A673 (cell line): ENCODE results near the gene GRIP1. TPM values are rescaled to one million over a fixed set of nuclear protein-coding genes. Genes with fewer than 3 reads are reported as not detected.

Experiments
- BruUV-seq: library from RNA; stranded (reverse); fragments of 400-500 nt; replicated peaks from 2 replicates; lab custom pipeline; 2021; lab: Mats Ljungman, UMichigan
- CTCF ChIA-PET: fragments of 300-600 bp; sonication (Branson Sonifier 250); formaldehyde crosslinking; loops from one replicate; lab custom pipeline; 2022; ENCODE audit warnings: antibody characterized with exemption; lab: Charles Lee
- POLR2A ChIA-PET: fragments of 300-600 bp; sonication (Branson Sonifier 250); formaldehyde crosslinking; loops from one replicate; lab custom pipeline; 2022; ENCODE audit warnings: antibody characterized with exemption; ENCODE audit not compliant: low non-redundant PET; lab: Charles Lee
- DNase-seq: peaks from one replicate; pipeline ENCODE4 v3.0.0-alpha.2; 2015; ENCODE audit warnings: low spot score
- H3K27ac ChIP-seq: fragments of 200-600 bp; sonication (generic); 2 replicates; pipeline ENCODE4 v1.5.1; 2016; ENCODE audit warnings: mixed run types, low read depth, mild to moderate bottlenecking, mixed read lengths, antibody characterized with exemption, low read length; ENCODE audit not compliant: poor library complexity, severe bottlenecking
- H3K27me3 ChIP-seq: fragments of 200-600 bp; sonication (generic); replicated peaks from 2 replicates; pipeline ENCODE4 v1.6.1; 2017; ENCODE audit warnings: mixed run types, low read depth, mild to moderate bottlenecking, mixed read lengths, antibody characterized with exemption, low read length; ENCODE audit not compliant: insufficient read depth, poor library complexity
- H3K36me3 ChIP-seq: fragments of 200-600 bp; sonication (generic); 2 replicates; pipeline ENCODE4 v1.6.1; 2016; ENCODE audit warnings: mixed run types, mild to moderate bottlenecking, mixed read lengths, antibody characterized with exemption, low read length; ENCODE audit not compliant: insufficient read depth, poor library complexity, severe bottlenecking
- H3K4me1 ChIP-seq: fragments of 200-600 bp; sonication (generic); 2 replicates; pipeline ENCODE4 v1.6.1; 2017; ENCODE audit warnings: mixed run types, mild to moderate bottlenecking, mixed read lengths, antibody characterized with exemption, low read length; ENCODE audit not compliant: insufficient read depth, poor library complexity, severe bottlenecking
- H3K4me3 ChIP-seq: fragments of 200-600 bp; sonication (generic); 2 replicates; pipeline ENCODE4 v1.5.1; 2016; ENCODE audit warnings: low read depth, mixed run types, mild to moderate bottlenecking, mixed read lengths, low read length; ENCODE audit not compliant: poor library complexity, severe bottlenecking
- H3K9me3 ChIP-seq: fragments of 200-600 bp; sonication (generic); 2 replicates; pipeline ENCODE4 v1.6.1; 2016; ENCODE audit warnings: mixed run types, low read depth, mild to moderate bottlenecking, mixed read lengths, antibody characterized with exemption, low read length; ENCODE audit not compliant: poor library complexity, severe bottlenecking
- EZH2 ChIP-seq: fragments of 200-600 bp; sonication (generic); IDR thresholded peaks from 2 replicates; pipeline ENCODE4 v1.6.1; 2017; ENCODE audit warnings: borderline replicate concordance, low read depth, mild to moderate bottlenecking, mixed read lengths, antibody characterized with exemption, low read length; ENCODE audit not compliant: poor library complexity, severe bottlenecking
- intact Hi-C: fragments of 100-400 bp; cut with micrococcal nuclease; formaldehyde crosslinking; loops from one replicate; pipeline ENCODE4 v1.10.0; 2022; ENCODE audit not compliant: unreplicated experiment
- total RNA-seq: library from RNA; stranded (reverse); gene quantifications from 2 replicates; pipeline ENCODE4 v1.2.3, GENCODE V29; 2021
- TF ChIP-seq, protein P1 (sequence below): fragments of 300-800, 200-600 bp; sonication (generic); conservative IDR thresholded peaks from 2 replicates; pipeline ENCODE4 v1.5.1; 2017; ENCODE audit warnings: low read depth, mild to moderate bottlenecking, antibody characterized with exemption, low read length, moderate library complexity, mixed read lengths

GRIP1 gene
- total RNA-seq, 1 experiment from 2014 or later, result 3.6 TPM

DNA sequence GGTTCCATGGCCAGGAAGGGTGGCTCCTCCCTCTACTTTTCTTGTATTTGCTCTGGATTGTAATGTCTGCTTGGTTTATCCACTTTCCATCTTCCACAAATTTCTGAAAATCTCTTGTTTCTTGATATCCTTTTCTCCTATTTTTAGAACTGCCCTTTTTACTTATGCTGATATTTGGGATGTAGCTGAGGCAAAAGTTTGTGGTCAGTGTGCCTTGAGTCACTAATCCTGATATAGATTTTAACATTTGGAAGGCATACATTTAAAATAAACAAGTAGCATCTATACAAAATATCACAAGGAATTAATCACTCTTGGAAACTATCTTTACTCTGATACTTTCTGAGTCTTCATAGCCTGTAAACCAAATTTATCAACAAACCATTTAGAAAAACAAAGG, 11.0 kb downstream of the GRIP1 start:
- H3K4me3 ChIP-seq, result no peak overlapping the region
- BruUV-seq, result no TSS peak
- H3K9me3 ChIP-seq, result no peaks in the 10 kb centered on the region
- H3K4me1 ChIP-seq, result no peaks in the 10 kb centered on the region
- intact Hi-C loops, result no loop called here
- H3K27ac ChIP-seq, result no peak overlapping the region
- CTCF ChIA-PET, result no interaction called here
- H3K27me3 ChIP-seq, result peaks cover 68% of the 10 kb centered on the region
- POLR2A ChIA-PET, result no interaction called here
- no peak for DNase-seq
- TF ChIP-seq, protein P1, sequence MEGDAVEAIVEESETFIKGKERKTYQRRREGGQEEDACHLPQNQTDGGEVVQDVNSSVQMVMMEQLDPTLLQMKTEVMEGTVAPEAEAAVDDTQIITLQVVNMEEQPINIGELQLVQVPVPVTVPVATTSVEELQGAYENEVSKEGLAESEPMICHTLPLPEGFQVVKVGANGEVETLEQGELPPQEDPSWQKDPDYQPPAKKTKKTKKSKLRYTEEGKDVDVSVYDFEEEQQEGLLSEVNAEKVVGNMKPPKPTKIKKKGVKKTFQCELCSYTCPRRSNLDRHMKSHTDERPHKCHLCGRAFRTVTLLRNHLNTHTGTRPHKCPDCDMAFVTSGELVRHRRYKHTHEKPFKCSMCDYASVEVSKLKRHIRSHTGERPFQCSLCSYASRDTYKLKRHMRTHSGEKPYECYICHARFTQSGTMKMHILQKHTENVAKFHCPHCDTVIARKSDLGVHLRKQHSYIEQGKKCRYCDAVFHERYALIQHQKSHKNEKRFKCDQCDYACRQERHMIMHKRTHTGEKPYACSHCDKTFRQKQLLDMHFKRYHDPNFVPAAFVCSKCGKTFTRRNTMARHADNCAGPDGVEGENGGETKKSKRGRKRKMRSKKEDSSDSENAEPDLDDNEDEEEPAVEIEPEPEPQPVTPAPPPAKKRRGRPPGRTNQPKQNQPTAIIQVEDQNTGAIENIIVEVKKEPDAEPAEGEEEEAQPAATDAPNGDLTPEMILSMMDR, result no peak
- TF ChIP-seq EZH2, result no peak
- H3K36me3 ChIP-seq, result no peaks in the 10 kb centered on the region

DNA sequence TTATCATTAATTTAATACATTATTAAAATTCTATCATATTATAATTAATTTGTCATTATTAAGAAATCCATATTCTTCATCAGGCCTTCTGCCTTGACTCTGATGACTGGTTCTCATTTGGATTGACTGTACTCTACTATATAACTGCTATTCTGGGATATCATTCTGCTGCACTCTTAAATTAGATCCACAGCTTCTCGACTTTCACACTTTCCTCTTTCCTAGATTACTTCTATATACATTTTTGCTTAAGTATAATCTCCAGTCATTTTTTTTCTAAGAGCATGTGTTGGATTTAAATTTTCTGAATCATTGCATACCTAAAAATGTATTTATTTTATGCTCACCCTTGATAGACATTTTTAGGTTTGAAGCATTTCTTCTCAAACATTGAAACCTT, 12.4 kb downstream of the GRIP1 start:
- Histone ChIP-seq H3K9me3 (no peaks in the 10 kb centered on the region), H3K4me1 (no peaks in the 10 kb centered on the region), H3K27ac (no peak overlapping the region), H3K36me3 (no peaks in the 10 kb centered on the region), H3K27me3 (peaks cover 66% of the 10 kb centered on the region), H3K4me3 (no peak overlapping the region)
- TF ChIP-seq, protein P1, result no peak
- TF ChIP-seq EZH2, result no peak
- POLR2A ChIA-PET, result no interaction called here
- DNase-seq, result no peak
- no TSS peak for BruUV-seq
- CTCF ChIA-PET, result no interaction called here
- intact Hi-C loops, result no loop called here

DNA sequence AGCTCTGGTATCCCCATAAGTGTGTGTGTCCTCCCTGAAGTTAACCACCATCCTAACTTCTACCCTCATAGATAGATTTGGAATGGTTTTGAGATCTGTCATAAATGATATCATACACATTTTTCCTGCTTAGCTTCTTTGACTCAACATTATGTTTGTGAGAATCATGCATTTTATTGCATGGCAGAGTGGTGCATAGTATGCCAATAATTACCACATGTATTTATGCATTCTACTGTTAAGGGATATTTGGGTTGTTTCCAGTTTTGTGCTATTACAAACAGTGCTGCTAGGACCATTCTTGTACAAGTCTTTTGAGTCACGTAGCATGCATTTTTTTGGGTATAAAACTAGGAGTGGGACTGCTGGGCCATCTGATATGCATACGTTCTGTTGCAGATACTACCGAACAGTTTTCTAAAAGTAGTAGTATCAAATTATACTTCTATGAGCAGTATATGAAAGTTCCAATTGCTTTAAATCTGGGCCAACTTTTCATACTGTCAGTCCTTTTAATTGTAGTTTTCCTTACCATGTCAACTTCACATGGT, 13.4 kb downstream of the GRIP1 start:
- DNase-seq, result no peak
- TF ChIP-seq EZH2, result no peak
- TF ChIP-seq, protein P1, result no peak
- Histone ChIP-seq H3K27me3 (peaks cover 61% of the 10 kb centered on the region), H3K9me3 (no peaks in the 10 kb centered on the region), H3K4me3 (no peak overlapping the region), H3K27ac (no peak overlapping the region), H3K4me1 (no peaks in the 10 kb centered on the region), H3K36me3 (no peaks in the 10 kb centered on the region)
- CTCF ChIA-PET, result no interaction called here
- BruUV-seq, result no TSS peak
- POLR2A ChIA-PET, result no interaction called here
- intact Hi-C loops, result no loop called here
